ENCODE measurements around the gene CFAP68. TPM values are rescaled to one million over a fixed set of nuclear protein-coding genes. Genes with fewer than 3 reads are reported as not detected.

CFAP68 gene, protein sequence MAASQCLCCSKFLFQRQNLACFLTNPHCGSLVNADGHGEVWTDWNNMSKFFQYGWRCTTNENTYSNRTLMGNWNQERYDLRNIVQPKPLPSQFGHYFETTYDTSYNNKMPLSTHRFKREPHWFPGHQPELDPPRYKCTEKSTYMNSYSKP
- polyA plus RNA-seq (2013, experiment 1 of 4): 58.3 TPM
- polyA plus RNA-seq (2013, experiment 2 of 4): 62.5 TPM
- 59.3 TPM for polyA plus RNA-seq (2013, experiment 3 of 4)
- polyA plus RNA-seq (2013, experiment 4 of 4): 65.6 TPM

DNA sequence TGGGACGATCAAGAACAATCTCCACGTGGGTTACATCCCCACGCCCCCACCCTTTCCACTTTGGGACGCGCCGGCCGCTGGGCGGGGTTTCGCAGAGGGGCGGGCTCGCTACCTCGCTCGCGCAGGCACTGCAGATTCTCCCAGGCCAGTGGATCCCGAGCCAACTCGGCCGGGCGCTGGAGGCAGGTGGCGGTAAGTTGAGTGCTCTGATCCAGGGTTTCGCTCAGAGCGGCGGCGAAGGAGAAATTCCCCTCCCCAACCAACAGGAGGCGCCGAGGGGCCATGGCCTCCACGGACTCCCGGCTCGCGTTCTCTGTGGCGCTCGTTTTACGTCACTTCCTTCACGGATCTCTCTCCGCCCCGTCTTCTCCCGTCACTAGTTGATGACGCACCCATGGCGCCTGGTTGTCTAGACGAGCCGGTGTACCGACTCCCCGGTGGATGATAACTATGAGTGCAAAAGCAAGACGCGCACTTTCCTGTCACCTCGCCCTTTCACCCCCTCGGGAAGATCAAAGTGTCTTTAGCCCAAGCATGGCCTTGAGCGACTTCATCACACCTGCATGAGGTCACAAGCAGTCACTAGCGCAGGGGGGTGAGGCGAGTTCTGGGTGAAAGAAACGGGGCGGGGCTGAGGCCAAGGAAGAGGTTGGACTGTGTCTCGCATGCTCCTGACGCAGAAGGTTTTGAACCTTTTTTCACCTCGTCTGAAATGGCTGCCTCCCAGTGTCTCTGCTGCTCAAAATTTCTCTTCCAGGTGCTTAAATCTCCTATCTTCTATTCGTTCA lies at the start of gene CFAP68, which contains the start of gene FDXACB1:
Gene CFAP68 (plus strand): TSS at position 693 of the 788 bp plus-strand sequence. CDS start 20 bp downstream, at position 713.
Gene FDXACB1 (minus strand): TSS at position 317 of the 788 bp plus-strand sequence. CDS start 33 bp downstream, at position 284.
- 0 to 1% methylated on average over 55 of the region's 55 CpGs for WGBS, 2 experiments
- Histone ChIP-seq H3K27ac (ENCODE audit: insufficient read depth, low read depth, low read length, poor library complexity, severe bottlenecking) (peak within 1 kb of the TSS; percentile 97), H3K4me3 (ENCODE audit: insufficient read depth, low read depth, low read length) (peak within 1 kb of the TSS; percentile 91), H3K27me3 (ENCODE audit: control insufficient read depth, insufficient read depth, low read length, poor library complexity, severe bottlenecking) (no peaks in the 10 kb centered on the region), H3K4me1 (ENCODE audit: control insufficient read depth, insufficient read depth, low read length) (peaks cover 6% of the 10 kb centered on the region), H3K36me3 (ENCODE audit: control insufficient read depth, insufficient read depth, low read length) (no peaks in the 10 kb centered on the region), H3K9me3 (ENCODE audit: control insufficient read depth, low read length) (no peaks in the 10 kb centered on the region)

DNA sequence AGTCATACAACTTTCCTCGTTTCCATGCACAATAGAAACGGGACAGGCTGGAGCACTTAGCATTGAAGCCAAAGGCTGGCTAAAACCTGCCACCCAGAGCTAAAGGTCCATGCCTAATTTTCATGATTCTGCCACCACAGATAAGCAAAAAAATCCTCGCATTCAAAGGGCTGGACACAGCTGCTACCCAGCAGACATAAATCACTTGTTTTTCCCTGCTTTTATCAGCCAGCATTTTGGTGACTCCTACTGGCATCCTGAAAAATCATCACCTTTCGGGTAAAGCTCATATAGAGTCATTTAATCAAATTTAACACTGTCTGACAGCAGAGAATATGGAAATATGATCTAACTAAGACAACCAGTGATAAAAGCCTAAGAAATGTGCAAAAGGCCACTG lies 45.8 kb upstream of the CFAP68 start:
- Histone ChIP-seq H3K4me1 (ENCODE audit: control insufficient read depth, insufficient read depth, low read length) (no peaks in the 10 kb centered on the region), H3K9me3 (ENCODE audit: control insufficient read depth, low read length) (no peaks in the 10 kb centered on the region), H3K27me3 (ENCODE audit: control insufficient read depth, insufficient read depth, low read length, poor library complexity, severe bottlenecking) (no peaks in the 10 kb centered on the region), H3K27ac (ENCODE audit: insufficient read depth, low read depth, low read length, poor library complexity, severe bottlenecking) (no peak overlapping the region), H3K4me3 (ENCODE audit: insufficient read depth, low read depth, low read length) (no peak overlapping the region), H3K36me3 (ENCODE audit: control insufficient read depth, insufficient read depth, low read length) (no peaks in the 10 kb centered on the region)
- 92 to 95% methylated on average over 4 of the region's 4 CpGs for WGBS, 2 experiments

DNA sequence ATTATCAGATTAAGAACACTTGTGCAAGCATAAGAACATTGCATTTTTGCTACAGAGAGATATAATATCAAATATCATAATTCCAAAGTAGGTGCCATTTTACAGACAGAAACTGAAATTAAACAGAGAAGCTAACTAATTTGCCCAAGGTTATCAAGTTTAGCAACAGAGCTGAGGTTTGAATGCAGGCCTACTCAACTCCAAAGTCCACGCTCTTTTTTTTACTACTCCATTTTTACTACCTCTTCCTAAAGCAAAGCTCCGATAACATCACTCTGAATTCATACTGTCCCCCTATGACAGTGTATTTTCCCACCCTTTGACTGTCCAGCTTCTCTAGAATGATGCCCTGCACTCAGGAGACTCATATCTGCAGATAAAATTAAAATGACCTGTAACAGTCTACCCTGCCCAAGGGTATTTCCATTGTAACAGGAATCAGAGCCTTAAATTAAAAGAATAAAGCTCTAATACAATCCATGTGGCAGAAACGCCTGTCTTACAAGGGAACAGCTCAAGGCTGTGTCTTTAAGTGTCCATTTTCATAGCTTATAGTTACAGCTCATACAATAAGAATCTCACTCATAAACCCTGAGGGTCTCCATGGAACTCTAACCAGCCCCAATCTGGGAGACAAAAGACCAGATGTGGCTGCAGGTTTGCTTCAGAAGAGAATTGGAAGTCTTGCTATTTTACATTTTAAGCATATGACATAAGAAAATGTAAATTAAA lies 44.7 kb upstream of the CFAP68 start:
- Histone ChIP-seq H3K36me3 (ENCODE audit: control insufficient read depth, insufficient read depth, low read length) (no peaks in the 10 kb centered on the region), H3K4me3 (ENCODE audit: insufficient read depth, low read depth, low read length) (no peak overlapping the region), H3K27ac (ENCODE audit: insufficient read depth, low read depth, low read length, poor library complexity, severe bottlenecking) (no peak overlapping the region), H3K9me3 (ENCODE audit: control insufficient read depth, low read length) (no peaks in the 10 kb centered on the region), H3K4me1 (ENCODE audit: control insufficient read depth, insufficient read depth, low read length) (no peaks in the 10 kb centered on the region), H3K27me3 (ENCODE audit: control insufficient read depth, insufficient read depth, low read length, poor library complexity, severe bottlenecking) (no peaks in the 10 kb centered on the region)
- 87 to 96% methylated on average over 3 of the region's 3 CpGs for WGBS, 2 experiments

DNA sequence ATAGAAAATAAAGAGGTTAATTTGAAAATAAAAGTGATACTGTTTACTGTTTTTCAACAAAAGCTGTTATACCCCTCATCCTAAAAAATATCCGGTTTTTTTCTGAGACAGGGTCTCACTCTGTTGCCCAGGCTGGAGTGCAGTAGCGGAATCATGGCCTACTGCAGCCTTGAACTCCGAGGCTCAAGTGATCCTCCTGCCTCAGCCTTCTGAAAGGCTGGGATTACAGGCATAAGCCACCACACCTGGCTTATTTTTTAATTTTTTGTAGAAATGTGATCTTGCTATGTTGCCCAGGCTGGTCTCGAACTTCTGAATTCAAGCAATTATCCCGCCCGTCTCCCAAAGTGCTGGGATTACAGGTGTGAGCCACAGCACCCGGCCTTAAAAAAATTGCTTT lies 43.7 kb upstream of the CFAP68 start:
- no peak overlapping the region for H3K27ac ChIP-seq (ENCODE audit: insufficient read depth, low read depth, low read length, poor library complexity, severe bottlenecking)
- no peaks in the 10 kb centered on the region for H3K27me3 ChIP-seq (ENCODE audit: control insufficient read depth, insufficient read depth, low read length, poor library complexity, severe bottlenecking)
- 92 to 93% methylated on average over 7 of the region's 7 CpGs for WGBS, 2 experiments
- H3K36me3 ChIP-seq (ENCODE audit: control insufficient read depth, insufficient read depth, low read length): no peaks in the 10 kb centered on the region
- H3K9me3 ChIP-seq (ENCODE audit: control insufficient read depth, low read length): no peaks in the 10 kb centered on the region
- peaks cover 11% of the 10 kb centered on the region for H3K4me1 ChIP-seq (ENCODE audit: control insufficient read depth, insufficient read depth, low read length)
- no peak overlapping the region for H3K4me3 ChIP-seq (ENCODE audit: insufficient read depth, low read depth, low read length)

DNA sequence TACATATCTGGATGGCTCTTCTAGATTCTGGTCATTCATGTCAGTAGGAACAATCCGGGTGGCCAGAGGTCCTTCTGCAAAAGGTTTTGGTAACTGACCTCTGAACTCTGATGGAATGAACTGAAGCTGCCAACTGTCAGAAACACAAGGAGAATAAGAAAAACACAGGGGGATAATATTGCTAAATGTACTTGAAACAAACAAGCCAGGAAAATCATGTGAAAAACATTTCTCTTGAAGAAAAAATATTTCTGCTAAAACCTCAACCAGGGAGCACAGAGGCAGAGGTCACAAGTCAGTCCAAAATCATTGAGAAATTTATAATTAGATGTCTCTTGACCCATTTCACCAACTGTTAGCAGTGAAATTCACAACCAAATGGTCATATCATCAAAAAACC lies 43.2 kb upstream of the CFAP68 start:
- Histone ChIP-seq H3K27me3 (ENCODE audit: control insufficient read depth, insufficient read depth, low read length, poor library complexity, severe bottlenecking) (no peaks in the 10 kb centered on the region), H3K4me1 (ENCODE audit: control insufficient read depth, insufficient read depth, low read length) (peaks cover 13% of the 10 kb centered on the region), H3K9me3 (ENCODE audit: control insufficient read depth, low read length) (no peaks in the 10 kb centered on the region), H3K27ac (ENCODE audit: insufficient read depth, low read depth, low read length, poor library complexity, severe bottlenecking) (no peak overlapping the region), H3K4me3 (ENCODE audit: insufficient read depth, low read depth, low read length) (no peak overlapping the region), H3K36me3 (ENCODE audit: control insufficient read depth, insufficient read depth, low read length) (no peaks in the 10 kb centered on the region)
- WGBS, 2 experiments: 83 to 96% methylated on average over 1 of the region's 1 CpG

DNA sequence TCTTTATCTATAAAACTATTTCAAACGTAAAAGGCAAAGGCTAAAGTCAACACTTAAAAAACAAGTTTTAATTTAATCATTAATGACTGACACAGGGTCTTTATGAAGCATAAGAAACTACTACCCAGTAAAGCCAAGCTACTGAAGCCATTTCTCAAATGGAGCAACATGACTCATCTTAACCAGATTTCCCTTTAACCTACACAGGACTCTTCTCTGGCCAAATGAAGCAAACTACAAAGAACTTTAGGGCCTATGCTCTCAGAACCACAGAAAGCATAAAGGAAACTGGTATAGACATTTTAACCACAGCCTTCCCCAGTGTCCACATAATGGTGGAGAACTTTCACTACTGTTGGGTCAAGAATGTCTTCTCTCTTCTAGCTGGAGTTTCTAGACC lies 42.6 kb upstream of the CFAP68 start:
- Histone ChIP-seq H3K9me3 (ENCODE audit: control insufficient read depth, low read length) (no peaks in the 10 kb centered on the region), H3K4me1 (ENCODE audit: control insufficient read depth, insufficient read depth, low read length) (peaks cover 13% of the 10 kb centered on the region), H3K27me3 (ENCODE audit: control insufficient read depth, insufficient read depth, low read length, poor library complexity, severe bottlenecking) (no peaks in the 10 kb centered on the region), H3K4me3 (ENCODE audit: insufficient read depth, low read depth, low read length) (no peak overlapping the region), H3K36me3 (ENCODE audit: control insufficient read depth, insufficient read depth, low read length) (no peaks in the 10 kb centered on the region), H3K27ac (ENCODE audit: insufficient read depth, low read depth, low read length, poor library complexity, severe bottlenecking) (no peak overlapping the region)
- WGBS, 2 experiments: 91 to 100% methylated on average over 1 of the region's 1 CpG

DNA sequence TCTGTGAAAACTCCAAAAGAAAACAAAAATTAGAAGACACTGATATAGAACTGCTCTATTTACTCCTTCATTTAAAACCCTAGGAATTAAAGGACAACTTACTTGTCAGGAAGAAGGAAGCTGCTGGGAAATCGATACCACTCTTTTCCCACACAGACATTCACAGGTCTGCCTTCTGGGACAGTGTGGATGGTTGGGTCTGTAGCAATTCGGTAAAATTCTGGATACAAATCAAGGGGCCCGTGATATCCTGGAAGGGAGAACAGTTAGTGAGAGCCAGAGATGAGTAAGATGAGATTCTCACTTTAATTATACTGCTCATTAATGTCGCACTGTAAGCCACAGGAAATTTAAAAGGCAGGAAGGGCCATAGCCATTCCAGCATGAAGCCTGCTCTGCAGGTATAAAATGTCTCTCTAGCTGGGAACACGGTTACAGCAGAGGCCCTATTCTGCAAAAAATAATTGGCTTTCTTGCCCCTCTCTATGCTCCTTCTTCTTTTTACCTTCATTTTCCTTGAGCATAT lies 41.9 kb upstream of the CFAP68 start:
- Histone ChIP-seq H3K36me3 (ENCODE audit: control insufficient read depth, insufficient read depth, low read length) (no peaks in the 10 kb centered on the region), H3K27ac (ENCODE audit: insufficient read depth, low read depth, low read length, poor library complexity, severe bottlenecking) (no peak overlapping the region)
- 95 to 96% methylated on average over 4 to 5 of the region's 5 CpGs for WGBS, 2 experiments

DNA sequence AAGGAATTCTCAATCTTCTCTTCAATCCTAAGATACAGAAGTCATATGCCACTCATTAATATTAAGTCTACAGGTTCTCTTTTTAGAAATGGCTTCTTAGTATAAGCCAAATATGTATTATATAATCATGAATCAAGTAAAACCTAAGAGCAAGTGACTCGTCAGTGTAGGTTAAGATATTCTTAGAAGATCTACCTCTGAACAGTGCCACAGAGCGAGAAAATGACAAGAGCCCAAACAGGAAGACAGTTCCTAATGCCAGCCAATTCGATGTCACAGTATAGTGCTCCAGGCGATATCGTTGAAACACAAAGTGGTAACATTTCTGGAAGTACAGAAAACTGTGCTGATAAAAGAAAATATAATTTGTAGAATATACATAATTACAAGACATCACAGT lies 41.3 kb upstream of the CFAP68 start:
- no peak overlapping the region for H3K4me3 ChIP-seq (ENCODE audit: insufficient read depth, low read depth, low read length)
- peaks cover 13% of the 10 kb centered on the region for H3K4me1 ChIP-seq (ENCODE audit: control insufficient read depth, insufficient read depth, low read length)
- no peaks in the 10 kb centered on the region for H3K27me3 ChIP-seq (ENCODE audit: control insufficient read depth, insufficient read depth, low read length, poor library complexity, severe bottlenecking)
- no peak overlapping the region for H3K27ac ChIP-seq (ENCODE audit: insufficient read depth, low read depth, low read length, poor library complexity, severe bottlenecking)
- no peaks in the 10 kb centered on the region for H3K36me3 ChIP-seq (ENCODE audit: control insufficient read depth, insufficient read depth, low read length)
- 96 to 98% methylated on average over 5 of the region's 5 CpGs for WGBS, 2 experiments
- H3K9me3 ChIP-seq (ENCODE audit: control insufficient read depth, low read length): no peaks in the 10 kb centered on the region

More for the DNA sequence above, 41.9 kb upstream of the CFAP68 start:
- Histone ChIP-seq H3K4me1 (ENCODE audit: control insufficient read depth, insufficient read depth, low read length) (peaks cover 13% of the 10 kb centered on the region), H3K27me3 (ENCODE audit: control insufficient read depth, insufficient read depth, low read length, poor library complexity, severe bottlenecking) (no peaks in the 10 kb centered on the region), H3K9me3 (ENCODE audit: control insufficient read depth, low read length) (no peaks in the 10 kb centered on the region), H3K4me3 (ENCODE audit: insufficient read depth, low read depth, low read length) (no peak overlapping the region)

DNA sequence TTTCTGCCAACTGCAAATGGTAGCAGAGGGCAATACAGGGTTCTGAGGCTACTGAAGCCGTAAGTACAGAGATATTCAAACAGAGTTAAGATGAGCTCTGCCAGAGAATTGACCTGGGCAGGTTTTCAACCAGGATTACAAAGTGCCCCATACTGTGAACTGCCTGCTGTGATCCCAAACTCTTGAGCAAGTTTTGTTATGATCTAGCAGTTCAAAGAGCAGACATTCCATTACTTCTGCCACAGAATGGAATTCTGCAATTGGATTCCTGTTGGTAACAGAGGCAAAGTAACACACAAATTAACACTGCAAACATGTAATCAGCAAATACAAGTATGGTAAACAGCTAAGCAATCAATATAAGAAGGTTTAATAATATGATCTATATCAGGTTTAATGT lies 39.2 kb upstream of the CFAP68 start:
- Histone ChIP-seq H3K9me3 (ENCODE audit: control insufficient read depth, low read length) (no peaks in the 10 kb centered on the region), H3K4me3 (ENCODE audit: insufficient read depth, low read depth, low read length) (no peak overlapping the region), H3K27ac (ENCODE audit: insufficient read depth, low read depth, low read length, poor library complexity, severe bottlenecking) (no peak overlapping the region), H3K4me1 (ENCODE audit: control insufficient read depth, insufficient read depth, low read length) (peaks cover 13% of the 10 kb centered on the region), H3K36me3 (ENCODE audit: control insufficient read depth, insufficient read depth, low read length) (no peaks in the 10 kb centered on the region), H3K27me3 (ENCODE audit: control insufficient read depth, insufficient read depth, low read length, poor library complexity, severe bottlenecking) (no peaks in the 10 kb centered on the region)
- 20 to 26% methylated on average over 1 of the region's 1 CpG for WGBS, 2 experiments
